Endothelial cell of umbilical vein (primary cell): ENCODE measurements around the gene ATP9B. TPM values are rescaled to one million over a fixed set of nuclear protein-coding genes. Genes with fewer than 3 reads are reported as not detected.

Experiments used
- BruUV-seq: library from RNA; stranded (reverse); fragments of 400-500 nt; replicated peaks from 2 replicates; lab custom pipeline; 2021; lab: Mats Ljungman, UMichigan
- CTCF ChIA-PET: fragments of 300-600, 350-600 bp; sonication (Branson Sonifier 250); formaldehyde crosslinking; loops from one replicate; lab custom pipeline; 2021; ENCODE audit warnings: antibody characterized with exemption, inconsistent platforms; lab: Charles Lee
- POLR2A ChIA-PET: fragments of 300-600, 350-600 bp; sonication (Branson Sonifier 250); formaldehyde crosslinking; loops from one replicate; lab custom pipeline; 2021; ENCODE audit warnings: antibody characterized with exemption, inconsistent platforms; lab: Charles Lee
- DNase-seq: peaks from one replicate; pipeline ENCODE4 v3.0.0-alpha.2; 2011; ENCODE audit warnings: low read depth, low spot score
- FAIRE-seq: peaks from 2 replicates; lab custom pipeline; 2011; peaks lifted over from hg19 to GRCh38; lab: Jason Lieb, UNC
- H2AFZ ChIP-seq: 2 replicates; pipeline ENCODE4 v1.6.0; 2012; ENCODE audit warnings: low read depth, low read length, control low read depth, inconsistent platforms
- H3K27ac ChIP-seq: 2 replicates; pipeline ENCODE4 v1.5.1; 2011; ENCODE audit warnings: low read depth, mild to moderate bottlenecking, control low read depth, low read length, moderate library complexity; ENCODE audit not compliant: insufficient read depth
- H3K27me3 ChIP-seq, 2 experiments: 2 replicates each; pipeline versions ENCODE4 v1.6.0 to v1.6.1; 2011; ENCODE audit warnings: low read length in 2 of 2, mixed read lengths in 1 of 2; ENCODE audit not compliant: control insufficient read depth in 2 of 2, insufficient read depth in 2 of 2
- H3K36me3 ChIP-seq, 2 experiments: 2 replicates in 1 of 2; 3 replicates in 1 of 2; pipeline ENCODE4 v1.5.1; 2011; ENCODE audit warnings: low read length in 2 of 2, mild to moderate bottlenecking in 1 of 2, moderate library complexity in 1 of 2; ENCODE audit not compliant: control insufficient read depth in 2 of 2, insufficient read depth in 2 of 2; ENCODE audit errors: extremely low read depth in 1 of 2
- H3K4me1 ChIP-seq: 3 replicates; pipeline ENCODE4 v1.5.1; 2011; ENCODE audit warnings: mild to moderate bottlenecking, low read length; ENCODE audit not compliant: control insufficient read depth, insufficient read depth; ENCODE audit errors: extremely low read depth
- H3K4me2 ChIP-seq: 2 replicates; pipeline ENCODE4 v1.6.1; 2011; ENCODE audit warnings: low read length, control low read depth, mixed read lengths; ENCODE audit not compliant: insufficient read depth
- H3K4me3 ChIP-seq, 3 experiments: fragments of 200-600 bp in 1 of 3; sonication (generic), shearing (Covaris generic) in 1 of 3; replicated peaks in 1 of 3; 2 replicates each; pipeline ENCODE4 v1.5.1; 2011 to 2016; ENCODE audit warnings: control low read depth in 3 of 3, low read length in 3 of 3, mild to moderate bottlenecking in 2 of 3, inconsistent platforms in 1 of 3, low read depth in 1 of 3, moderate library complexity in 1 of 3; ENCODE audit not compliant: insufficient read depth in 1 of 3
- H3K79me2 ChIP-seq: 2 replicates; pipeline ENCODE4 v1.6.0; 2012; ENCODE audit warnings: low read length, inconsistent platforms; ENCODE audit not compliant: control insufficient read depth, insufficient read depth
- H3K9ac ChIP-seq: replicated peaks from 2 replicates; pipeline ENCODE3; 2011; ENCODE audit warnings: low read length, control low read depth; ENCODE audit not compliant: insufficient read depth; ENCODE audit errors: extremely low read depth
- H3K9me1 ChIP-seq: replicated peaks from 3 replicates; pipeline ENCODE4 v1.6.0; 2011; ENCODE audit warnings: mild to moderate bottlenecking, low read length; ENCODE audit not compliant: control insufficient read depth, insufficient read depth; ENCODE audit errors: extremely low read depth
- H3K9me3 ChIP-seq: replicated peaks from 2 replicates; pipeline ENCODE4 v1.5.1; 2012; ENCODE audit warnings: low read length, inconsistent platforms; ENCODE audit not compliant: control insufficient read depth, insufficient read depth
- H4K20me1 ChIP-seq: replicated peaks from 2 replicates; pipeline ENCODE3; 2011; ENCODE audit warnings: mild to moderate bottlenecking, low read length; ENCODE audit not compliant: control insufficient read depth, insufficient read depth; ENCODE audit errors: extremely low read depth
- CTCF ChIP-seq, 2 donors: IDR thresholded peaks; 1 replicate in 1 of 2; 2 replicates in 1 of 2; pipeline ENCODE4 v1.5.1; 2011; ENCODE audit warnings: low read length in 2 of 2, mild to moderate bottlenecking in 2 of 2, moderate library complexity in 2 of 2, control low read depth in 1 of 2, inconsistent platforms in 1 of 2, low read depth in 1 of 2; ENCODE audit not compliant: insufficient read depth in 1 of 2; ENCODE audit errors: extremely low read depth in 1 of 2
- FOS ChIP-seq: IDR thresholded peaks from 2 replicates; pipeline ENCODE4 v1.6.1; 2011; ENCODE audit warnings: mild to moderate bottlenecking, low read length, moderate library complexity, borderline replicate concordance; ENCODE audit not compliant: insufficient read depth
- GATA2 ChIP-seq: IDR thresholded peaks from 2 replicates; pipeline ENCODE4 v1.7.0; 2011; ENCODE audit warnings: low read depth, mild to moderate bottlenecking, moderate library complexity, mixed read lengths, low read length; ENCODE audit not compliant: insufficient read length, insufficient read depth
- JUN ChIP-seq: IDR thresholded peaks from 2 replicates; pipeline ENCODE4 v1.6.1; 2011; ENCODE audit warnings: borderline replicate concordance, low read depth; ENCODE audit not compliant: insufficient read length, insufficient read depth
- MAX ChIP-seq: IDR thresholded peaks from 2 replicates; pipeline ENCODE4 v1.6.1; 2011; ENCODE audit not compliant: insufficient read depth, insufficient read length
- POLR2A ChIP-seq: IDR thresholded peaks from 2 replicates; pipeline ENCODE4 v1.6.1; 2012; ENCODE audit warnings: low read depth, mild to moderate bottlenecking, control low read depth, low read length
- POLR2AphosphoS5 ChIP-seq: IDR thresholded peaks from 2 replicates; pipeline ENCODE4 v1.6.1; 2012; ENCODE audit warnings: low read depth, mild to moderate bottlenecking, control low read depth, low read length, moderate library complexity; ENCODE audit not compliant: insufficient read depth
- dilution Hi-C: fragments of 300-500 bp; cut with MboI; formaldehyde crosslinking; loops from one replicate; pipeline ENCODE4 v1.15.0; 2019; ENCODE audit warnings: low sequenced_read_pairs; ENCODE audit not compliant: extremely low pct_ligation_motif_present
- intact Hi-C: fragments of 100-400 bp; cut with micrococcal nuclease; formaldehyde crosslinking; loops from one replicate; pipeline ENCODE4 v1.10.0; 2022
- polyA plus RNA-seq, 4 experiments: library from polyadenylated mRNA; depleted of rRNA in 3 of 4; stranded (reverse) in 3 of 4; unstranded in 1 of 4; fragments of >200 nt; gene quantifications; 2 replicates each; pipeline versions ENCODE4 v1.2.1 to v1.2.3, GENCODE V29; 2011 to 2012; ENCODE audit warnings: missing spikeins in 1 of 4
- total RNA-seq: library from RNA; stranded (reverse); gene quantifications from 2 replicates; pipeline ENCODE4 v1.2.3, GENCODE V29; 2021

ATP9B gene
- total and polyA plus RNA-seq, 2 donors (not counting 3 experiments of a cell fraction or from before 2014, with no cell fraction given) = 14.6 to 18.2 TPM

- Histone ChIP-seq H3K9me1 (no peaks in the 10 kb centered on the region), H4K20me1 (no peaks in the 10 kb centered on the region), H3K27ac (no peak overlapping the region), H3K36me3 (peaks cover 0 to 2% of the 10 kb centered on the region in 2 experiments), H3K9ac (no peak overlapping the region), H3K79me2 (no peaks in the 10 kb centered on the region), H2AFZ (no peak overlapping the region), H3K9me3 (no peaks in the 10 kb centered on the region), H3K4me1 (no peaks in the 10 kb centered on the region), H3K4me2 (no peak overlapping the region), H3K4me3 (no peak overlapping the region), H3K27me3 (no peaks in the 10 kb centered on the region)
- intact Hi-C loops (no loop called here), dilution Hi-C loops (no loop called here)
- ChIA-PET CTCF (no interaction called here), POLR2A (no interaction called here)
- TF ChIP-seq JUN (no peak), POLR2A (no peak), FOS (no peak), GATA2 (no peak), MAX (no peak)
- no TSS peak for BruUV-seq
- DNase-seq (no peak), FAIRE-seq (no peak)
Observed at GRCh38 chr18:79352432-79352831, 283.2 kb downstream of the ATP9B start.

GRCh38 chr18:79353267-79353666 is 284.1 kb downstream of the ATP9B start:
- ChIA-PET POLR2A (no interaction called here), CTCF (no interaction called here)
- FAIRE-seq = no peak
- H2AFZ ChIP-seq = no peak overlapping the region
- H3K36me3 ChIP-seq = peaks cover 0 to 2% of the 10 kb centered on the region in 2 experiments
- H3K79me2 ChIP-seq = no peaks in the 10 kb centered on the region
- no TSS peak for BruUV-seq
- dilution Hi-C loops (no loop called here), intact Hi-C loops (no loop called here)
- H3K9me1 ChIP-seq = no peaks in the 10 kb centered on the region
- no peaks in the 10 kb centered on the region for H3K9me3 ChIP-seq
- H4K20me1 ChIP-seq = no peaks in the 10 kb centered on the region
- no peak overlapping the region for H3K4me2 ChIP-seq
- no peak overlapping the region for H3K9ac ChIP-seq
- no peak overlapping the region for H3K4me3 ChIP-seq
- no peaks in the 10 kb centered on the region for H3K4me1 ChIP-seq
- TF ChIP-seq CTCF (IDR thresholded peaks at IDR 0.05; ENCODE audit: extremely low read depth in 1 of 2, insufficient read depth in 1 of 2, low read depth in 1 of 2, low read length in 2 of 2) = peak; percentile 6 to 43
- TF ChIP-seq POLR2AphosphoS5 = no peak
- H3K27me3 ChIP-seq = no peaks in the 10 kb centered on the region
- no peak for DNase-seq
- H3K27ac ChIP-seq = no peak overlapping the region
